CD1c-positive myeloid dendritic cell (primary cell): ENCODE results near the gene COBLL1.

ENCODE experiments used
- DNase-seq: peaks from one replicate; pipeline ENCODE4 v3.0.0-alpha.2; 2016; ENCODE audit errors: extremely low spot score

COBLL1 gene

GRCh38 chr2:164756773-164757172 is 84.8 kb downstream of the COBLL1 start:
- no peak for DNase-seq

- DNase-seq: no peak
These were observed 85.7 kb downstream of the COBLL1 start for GRCh38 chr2:164755952-164756351.

GRCh38 chr2:164754157-164755093 is 87.2 kb downstream of the COBLL1 start:
- DNase-seq: no peak

GRCh38 chr2:164752956-164753355 is 88.7 kb downstream of the COBLL1 start:
- no peak for DNase-seq

GRCh38 chr2:164747783-164748433 is 93.7 kb downstream of the COBLL1 start:
- DNase-seq: no peak

- no peak for DNase-seq
These were observed 94.5 kb downstream of the COBLL1 start for GRCh38 chr2:164747140-164747539.

GRCh38 chr2:164746713-164747112 is 94.9 kb downstream of the COBLL1 start:
- DNase-seq: no peak

- no peak for DNase-seq
These were observed 96.4 kb downstream of the COBLL1 start for GRCh38 chr2:164745012-164745797.

- no peak for DNase-seq
These were observed 98.8 kb downstream of the COBLL1 start for GRCh38 chr2:164742738-164743317.

- DNase-seq: no peak
These were observed 101.7 kb downstream of the COBLL1 start for GRCh38 chr2:164739966-164740365.

GRCh38 chr2:164737612-164738081 is 104.0 kb downstream of the COBLL1 start:
- DNase-seq: peak; percentile 71

- DNase-seq: no peak
These were observed 106.2 kb downstream of the COBLL1 start for GRCh38 chr2:164735309-164735919.

- no peak for DNase-seq
These were observed 107.4 kb downstream of the COBLL1 start for GRCh38 chr2:164734196-164734595.

GRCh38 chr2:164725542-164725941 is 116.1 kb downstream of the COBLL1 start:
- DNase-seq: no peak

- peak; percentile 72 for DNase-seq
These were observed 118.8 kb downstream of the COBLL1 start for GRCh38 chr2:164722616-164723338.

GRCh38 chr2:164721430-164721829 is 120.2 kb downstream of the COBLL1 start:
- no peak for DNase-seq

GRCh38 chr2:164719996-164720941 is 121.4 kb downstream of the COBLL1 start:
- DNase-seq: no peak

GRCh38 chr2:164717000-164717803 is 124.4 kb downstream of the COBLL1 start:
- DNase-seq: peak; percentile 48

- no peak for DNase-seq
These were observed 127.2 kb downstream of the COBLL1 start for GRCh38 chr2:164714471-164714870.
